GM12801 (cell line): Measurements from ENCODE around the gene SEMA5B.

ENCODE experiments used
- TF ChIP-seq, protein P1 (sequence below): IDR thresholded peaks from one replicate; pipeline ENCODE4 v1.5.1; 2011; ENCODE audit warnings: control low read depth; ENCODE audit not compliant: insufficient read length; ENCODE audit errors: extremely low read depth

The SEMA5B gene

DNA sequence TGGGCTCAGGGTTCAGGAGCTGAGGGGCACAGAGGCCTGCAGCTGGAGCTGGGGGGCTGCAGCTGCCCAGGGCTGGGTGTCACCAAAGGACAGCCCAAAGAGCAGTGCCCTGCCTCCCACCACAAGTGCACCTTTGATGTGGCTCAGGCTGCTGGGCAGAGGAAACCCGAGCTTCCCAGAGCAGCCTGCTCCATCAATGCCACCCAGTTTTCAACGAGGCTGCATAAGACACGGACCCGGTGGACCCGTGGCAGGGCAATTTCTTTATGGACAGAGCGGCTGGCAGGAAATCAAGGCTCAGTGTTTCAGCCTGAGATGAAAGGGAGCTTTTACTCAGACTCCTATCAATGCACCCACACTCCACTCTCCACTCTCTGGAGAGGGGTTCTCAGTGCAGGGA is 18.7 kb downstream of the SEMA5B start:
- TF ChIP-seq, protein P1, sequence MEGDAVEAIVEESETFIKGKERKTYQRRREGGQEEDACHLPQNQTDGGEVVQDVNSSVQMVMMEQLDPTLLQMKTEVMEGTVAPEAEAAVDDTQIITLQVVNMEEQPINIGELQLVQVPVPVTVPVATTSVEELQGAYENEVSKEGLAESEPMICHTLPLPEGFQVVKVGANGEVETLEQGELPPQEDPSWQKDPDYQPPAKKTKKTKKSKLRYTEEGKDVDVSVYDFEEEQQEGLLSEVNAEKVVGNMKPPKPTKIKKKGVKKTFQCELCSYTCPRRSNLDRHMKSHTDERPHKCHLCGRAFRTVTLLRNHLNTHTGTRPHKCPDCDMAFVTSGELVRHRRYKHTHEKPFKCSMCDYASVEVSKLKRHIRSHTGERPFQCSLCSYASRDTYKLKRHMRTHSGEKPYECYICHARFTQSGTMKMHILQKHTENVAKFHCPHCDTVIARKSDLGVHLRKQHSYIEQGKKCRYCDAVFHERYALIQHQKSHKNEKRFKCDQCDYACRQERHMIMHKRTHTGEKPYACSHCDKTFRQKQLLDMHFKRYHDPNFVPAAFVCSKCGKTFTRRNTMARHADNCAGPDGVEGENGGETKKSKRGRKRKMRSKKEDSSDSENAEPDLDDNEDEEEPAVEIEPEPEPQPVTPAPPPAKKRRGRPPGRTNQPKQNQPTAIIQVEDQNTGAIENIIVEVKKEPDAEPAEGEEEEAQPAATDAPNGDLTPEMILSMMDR = no peak

DNA sequence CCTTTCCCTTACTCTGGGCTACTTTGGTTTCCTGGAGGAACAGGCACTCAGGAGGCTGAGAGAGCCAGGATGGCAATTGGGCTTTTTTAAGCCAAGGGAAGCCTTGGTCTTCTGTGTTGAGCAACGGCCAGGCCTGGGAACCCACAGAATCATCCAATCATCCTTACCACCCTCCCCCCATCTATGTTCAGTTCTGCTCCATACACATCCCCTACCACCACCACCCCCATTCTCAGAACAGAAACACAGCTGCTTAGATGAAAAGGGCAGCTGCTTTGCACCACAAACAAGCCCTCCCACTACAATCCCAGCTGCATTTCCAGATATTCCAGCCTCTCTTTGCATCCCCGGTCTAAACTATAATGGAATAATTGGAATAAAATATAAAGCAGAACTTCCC is 21.0 kb downstream of the SEMA5B start:
- TF ChIP-seq, protein P1 = no peak

DNA sequence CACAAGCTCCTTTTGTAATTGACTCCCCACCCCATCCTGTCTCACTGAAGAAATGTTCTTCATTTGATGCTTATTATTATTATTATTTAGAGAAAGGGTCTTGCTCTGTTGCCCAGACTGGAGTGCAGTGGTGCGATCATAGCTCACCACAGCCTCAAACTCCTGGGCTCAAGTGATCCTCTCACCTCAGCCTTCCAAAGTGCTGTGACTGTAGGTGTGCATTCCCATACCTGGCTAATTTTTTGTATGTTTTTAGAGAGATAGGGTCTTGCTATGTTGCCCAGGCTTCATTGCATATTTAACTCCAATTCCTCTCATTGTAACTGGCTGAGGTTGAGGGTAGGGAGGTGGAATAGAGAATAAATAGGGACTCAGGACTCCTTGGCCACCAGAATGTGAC is 22.3 kb downstream of the SEMA5B start:
- TF ChIP-seq, protein P1 = no peak

DNA sequence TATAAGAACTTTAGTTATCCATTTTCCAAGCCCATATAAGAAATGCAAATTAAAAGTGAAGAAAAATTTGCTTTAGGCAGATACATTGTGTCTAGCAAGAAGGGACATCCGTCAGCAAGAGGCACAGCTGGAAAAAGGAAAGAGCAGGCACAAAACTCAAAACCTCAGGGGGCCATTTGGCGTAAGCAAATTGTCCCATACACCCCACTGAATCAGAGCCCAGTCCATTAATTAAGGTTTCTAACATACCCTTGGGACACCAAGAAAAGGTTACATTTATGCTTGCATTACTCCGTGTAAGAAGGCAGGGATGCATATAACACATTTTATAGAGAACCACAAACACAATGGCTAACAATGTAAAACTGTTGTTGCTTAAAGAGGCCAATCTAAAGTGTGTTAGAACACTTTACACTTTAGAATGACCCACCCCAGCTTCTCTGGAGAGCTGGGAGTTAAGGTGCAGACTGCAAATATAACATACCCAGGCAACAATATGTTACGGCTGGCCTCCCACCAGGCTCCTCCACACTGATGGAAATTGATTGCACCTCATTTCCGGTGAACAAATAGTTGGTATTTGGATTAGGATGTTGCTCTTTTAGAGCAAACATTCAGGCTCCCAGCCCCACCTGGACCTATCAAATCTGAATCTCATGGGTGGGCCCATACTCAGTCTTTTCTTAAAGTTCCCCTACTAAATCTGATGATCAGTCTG is 23.2 kb downstream of the SEMA5B start:
- TF ChIP-seq, protein P1 = no peak

DNA sequence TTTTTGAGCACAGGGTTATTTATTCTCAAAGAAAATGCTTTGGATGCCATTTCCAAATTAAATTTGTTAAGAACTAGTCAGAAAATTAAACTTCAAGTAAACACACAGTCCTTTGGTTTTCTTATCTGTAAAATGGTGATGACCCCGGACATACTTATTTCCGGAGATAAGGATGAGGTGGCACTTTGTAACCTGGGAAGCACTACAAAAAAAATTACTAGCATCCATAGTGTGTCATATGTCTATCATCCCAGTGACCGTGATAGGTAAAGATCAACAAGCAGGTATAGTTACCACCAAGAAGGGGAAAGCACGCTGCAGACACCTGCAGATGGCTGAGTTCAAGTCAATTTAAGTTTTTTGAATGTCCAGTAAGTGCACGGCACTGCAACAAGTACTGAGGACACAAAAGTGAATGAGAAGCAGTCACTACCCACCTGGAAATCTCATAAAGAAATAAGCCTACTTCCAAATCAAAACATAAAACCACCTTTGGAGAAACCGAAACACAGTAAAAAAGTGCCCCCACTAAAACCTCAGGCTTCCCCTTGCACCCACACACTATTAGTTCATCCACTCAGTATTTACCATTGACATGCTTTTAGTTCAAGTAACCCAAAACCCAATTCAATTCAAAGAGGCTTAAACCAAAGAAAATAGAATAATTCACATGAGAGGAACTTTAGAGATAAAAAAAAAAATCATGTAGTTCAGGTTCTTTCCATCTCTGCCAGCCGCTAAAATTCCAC is 24.6 kb downstream of the SEMA5B start:
- TF ChIP-seq, protein P1 = no peak

DNA sequence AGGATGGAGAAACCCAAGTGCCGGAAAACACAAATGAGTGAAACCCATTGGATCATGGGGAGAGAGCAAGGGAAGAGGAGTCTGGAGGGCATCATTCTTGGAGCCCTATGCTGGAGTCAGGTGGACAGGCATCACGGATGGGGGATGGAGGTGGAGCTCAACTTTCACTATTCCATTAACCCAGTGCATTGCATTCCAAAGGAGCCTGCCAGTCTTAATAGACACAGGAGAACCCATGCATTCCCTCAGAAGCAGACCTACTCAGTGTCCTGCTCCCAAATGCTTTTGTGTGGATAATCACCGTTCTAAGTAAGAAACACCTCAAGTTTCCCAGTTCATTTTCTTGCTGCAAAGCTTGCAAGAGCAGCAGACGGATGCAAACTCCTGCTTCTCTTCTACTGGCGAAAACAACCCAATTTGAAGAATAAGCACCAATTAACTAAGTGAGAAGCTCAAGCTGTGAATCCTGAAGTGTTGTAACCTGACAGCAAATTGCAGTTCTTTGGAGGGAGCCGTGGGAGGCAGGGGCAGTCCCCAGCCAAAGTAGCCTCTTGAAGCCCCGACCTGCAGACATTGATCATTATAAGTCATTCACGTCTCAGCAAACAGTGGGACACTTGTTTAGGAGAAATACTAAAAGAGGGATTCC is 25.3 kb downstream of the SEMA5B start:
- TF ChIP-seq, protein P1 = no peak

DNA sequence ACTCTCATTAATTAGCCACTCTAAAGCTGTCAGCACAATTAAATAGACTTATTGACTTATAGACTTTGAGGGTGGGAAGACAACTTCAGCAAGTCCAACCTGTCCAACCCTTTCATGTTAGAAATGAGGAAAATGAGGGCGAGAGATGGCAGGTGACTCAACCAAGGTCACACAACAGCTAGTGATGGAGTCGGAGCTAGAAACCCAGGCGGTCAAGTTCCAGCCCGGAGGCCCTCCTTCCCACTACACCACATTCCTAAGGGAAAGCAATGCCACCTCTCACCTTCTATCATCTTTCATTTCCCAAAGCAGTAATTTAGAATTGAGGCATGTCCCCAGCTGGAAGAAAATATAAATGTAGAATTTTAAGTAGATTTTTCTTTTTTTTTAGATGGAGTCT is 28.7 kb downstream of the SEMA5B start:
- TF ChIP-seq, protein P1 = no peak
